ENCODE data around the gene CACNA1B.

Gene CACNA1B

GRCh38 chr9:138063033-138063432 lies 185.5 kb downstream of the CACNA1B start:
- no peak overlapping the region for H3K27ac ChIP-seq
- TF ChIP-seq CTCF (IDR thresholded peaks at IDR 0.05) (no peak), ZFX (IDR thresholded peaks at IDR 0.05; ENCODE audit: borderline replicate concordance) (no peak)

- TF ChIP-seq ZFX (IDR thresholded peaks at IDR 0.05; ENCODE audit: borderline replicate concordance) (no peak), CTCF (IDR thresholded peaks at IDR 0.05) (no peak)
- no peak overlapping the region for H3K27ac ChIP-seq
Measured at GRCh38 chr9:138063785-138064184, 186.2 kb downstream of the CACNA1B start.

GRCh38 chr9:138064547-138064946 lies 187.0 kb downstream of the CACNA1B start:
- no peak for TF ChIP-seq ZFX (IDR thresholded peaks at IDR 0.05; ENCODE audit: borderline replicate concordance)
- TF ChIP-seq CTCF (IDR thresholded peaks at IDR 0.05): no peak
- H3K27ac ChIP-seq: no peak overlapping the region

GRCh38 chr9:138065287-138065686 lies 187.7 kb downstream of the CACNA1B start:
- TF ChIP-seq ZFX (IDR thresholded peaks at IDR 0.05; ENCODE audit: borderline replicate concordance) (no peak), CTCF (IDR thresholded peaks at IDR 0.05) (no peak)
- no peak overlapping the region for H3K27ac ChIP-seq

GRCh38 chr9:138066049-138066448 lies 188.5 kb downstream of the CACNA1B start:
- no peak overlapping the region for H3K27ac ChIP-seq
- TF ChIP-seq ZFX (IDR thresholded peaks at IDR 0.05; ENCODE audit: borderline replicate concordance): no peak
- TF ChIP-seq CTCF (IDR thresholded peaks at IDR 0.05): peak; percentile 19; the same call in 1 of the 2 replicates

GRCh38 chr9:138067613-138068367 lies 190.2 kb downstream of the CACNA1B start:
- no peak overlapping the region for H3K27ac ChIP-seq
- no peak for TF ChIP-seq ZFX (IDR thresholded peaks at IDR 0.05; ENCODE audit: borderline replicate concordance)
- TF ChIP-seq CTCF (IDR thresholded peaks at IDR 0.05): no peak

- TF ChIP-seq CTCF (IDR thresholded peaks at IDR 0.05) (no peak), ZFX (IDR thresholded peaks at IDR 0.05; ENCODE audit: borderline replicate concordance) (no peak)
Measured at GRCh38 chr9:138068601-138069035, 191.0 kb downstream of the CACNA1B start.

More at GRCh38 chr9:138068601-138069035, 191.0 kb downstream of the CACNA1B start:
- no peak overlapping the region for H3K27ac ChIP-seq
